Left renal cortex interstitium (tissue), 4 donors: ENCODE results near the gene F12. TPM values are rescaled to one million over a fixed set of nuclear protein-coding genes. Genes with fewer than 3 reads are reported as not detected.
"Not testable (repeated sequence)": the region's sequence is repeated elsewhere in the genome, so short reads cannot be mapped to it uniquely, and the experiment has no call there.

Source experiments
- DNase-seq, 4 donors: peaks; one replicate each; pipeline ENCODE4 v3.0.0-alpha.2; 2013; ENCODE audit warnings: low read depth in 4 of 4, low spot score in 2 of 4, missing footprints in 1 of 4
- polyA plus RNA-seq, 4 donors: library from polyadenylated mRNA; unstranded; fragments of 120-200 nt; gene quantifications; one replicate each; pipeline ENCODE4 v1.2.1, GENCODE V29; 2013; ENCODE audit not compliant: insufficient read length in 4 of 4

Gene F12
- polyA plus RNA-seq, 4 donors, result 4.2 to 19.8 (median 10.8) TPM

DNA sequence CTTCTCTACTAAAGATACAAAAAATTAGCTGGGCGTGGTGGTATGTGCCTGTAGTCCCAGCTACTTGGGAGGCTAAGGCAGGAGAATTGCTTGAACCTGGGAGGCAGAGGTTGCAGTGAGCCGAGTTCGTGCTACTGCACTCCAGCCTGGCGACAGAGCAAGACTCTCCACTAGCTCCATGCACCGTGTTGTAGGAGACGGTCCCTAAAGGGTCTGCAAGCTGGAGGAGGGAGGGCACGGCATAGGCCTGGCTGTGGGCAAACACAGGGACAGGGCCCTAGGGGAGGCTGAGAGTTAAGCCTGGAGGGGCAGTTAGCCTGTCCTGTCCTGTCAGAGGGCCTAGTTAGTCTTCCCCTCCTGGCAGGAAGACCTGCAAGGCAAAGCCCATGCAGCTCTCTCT is 48.6 kb downstream of the F12 start:
- DNase-seq, result not testable (repeated sequence)

DNA sequence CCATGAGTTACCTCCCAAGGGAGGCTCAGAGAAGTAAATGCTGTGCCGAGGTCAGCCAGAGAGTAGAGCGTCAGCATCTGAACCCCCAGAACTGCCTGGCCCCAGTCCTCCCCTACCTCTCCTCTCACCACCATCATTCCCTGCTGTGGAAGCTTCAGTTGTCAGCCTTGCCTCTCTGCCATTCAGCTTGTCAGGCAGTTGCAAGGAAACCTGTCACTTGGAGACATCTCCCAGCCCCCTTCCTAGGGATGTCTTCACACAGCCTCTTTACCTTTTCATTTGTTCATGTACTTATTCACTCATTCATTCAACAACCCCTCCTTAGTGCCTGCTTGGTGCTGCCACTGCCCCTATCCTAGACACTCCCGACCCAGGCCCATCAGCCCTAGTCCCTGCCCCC is 49.5 kb downstream of the F12 start:
- DNase-seq, result no peak

DNA sequence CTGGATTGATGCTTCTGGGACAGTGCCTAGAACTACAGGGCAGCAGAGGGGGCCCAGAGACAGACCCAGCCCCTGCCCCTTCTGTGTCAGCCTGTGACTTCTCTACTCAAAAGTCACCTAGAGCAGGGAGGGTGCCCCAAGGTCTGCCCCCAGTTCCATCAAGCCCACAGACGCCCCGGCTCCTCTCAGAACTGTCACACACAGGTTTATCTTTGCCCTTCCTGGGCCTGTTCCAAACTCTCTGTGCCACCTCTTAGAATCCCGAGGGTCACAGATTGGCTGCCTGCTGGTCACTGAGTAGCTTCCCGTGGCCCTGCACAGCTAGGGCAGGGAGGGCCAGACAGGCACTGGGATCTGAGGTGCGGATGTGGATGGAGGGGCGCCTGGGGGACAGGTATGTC is 49.9 kb downstream of the F12 start:
- DNase-seq, result no peak

DNA sequence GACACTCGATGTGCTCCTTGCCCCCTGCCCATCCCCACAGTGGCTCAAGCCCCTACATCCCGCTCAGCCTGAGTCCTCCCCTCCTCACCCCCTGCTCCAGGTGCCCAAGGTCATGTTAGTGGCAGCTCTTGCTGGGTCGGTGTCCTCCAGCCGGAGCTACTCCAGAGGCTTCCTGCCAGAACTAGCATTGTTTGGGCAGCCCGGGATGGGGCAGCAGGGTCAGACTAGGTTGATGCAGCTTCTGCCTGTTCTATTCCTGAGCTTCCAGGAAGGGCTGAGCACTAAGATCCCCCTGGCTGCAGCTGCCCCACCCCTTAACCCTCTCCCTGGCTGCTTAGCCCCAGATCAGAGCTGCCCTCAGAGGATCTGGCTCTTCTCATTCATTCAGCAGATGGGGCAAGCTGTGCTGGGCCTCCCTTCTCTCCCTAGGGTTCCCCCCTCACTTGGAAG is 51.0 kb downstream of the F12 start:
- no peak for DNase-seq

DNA sequence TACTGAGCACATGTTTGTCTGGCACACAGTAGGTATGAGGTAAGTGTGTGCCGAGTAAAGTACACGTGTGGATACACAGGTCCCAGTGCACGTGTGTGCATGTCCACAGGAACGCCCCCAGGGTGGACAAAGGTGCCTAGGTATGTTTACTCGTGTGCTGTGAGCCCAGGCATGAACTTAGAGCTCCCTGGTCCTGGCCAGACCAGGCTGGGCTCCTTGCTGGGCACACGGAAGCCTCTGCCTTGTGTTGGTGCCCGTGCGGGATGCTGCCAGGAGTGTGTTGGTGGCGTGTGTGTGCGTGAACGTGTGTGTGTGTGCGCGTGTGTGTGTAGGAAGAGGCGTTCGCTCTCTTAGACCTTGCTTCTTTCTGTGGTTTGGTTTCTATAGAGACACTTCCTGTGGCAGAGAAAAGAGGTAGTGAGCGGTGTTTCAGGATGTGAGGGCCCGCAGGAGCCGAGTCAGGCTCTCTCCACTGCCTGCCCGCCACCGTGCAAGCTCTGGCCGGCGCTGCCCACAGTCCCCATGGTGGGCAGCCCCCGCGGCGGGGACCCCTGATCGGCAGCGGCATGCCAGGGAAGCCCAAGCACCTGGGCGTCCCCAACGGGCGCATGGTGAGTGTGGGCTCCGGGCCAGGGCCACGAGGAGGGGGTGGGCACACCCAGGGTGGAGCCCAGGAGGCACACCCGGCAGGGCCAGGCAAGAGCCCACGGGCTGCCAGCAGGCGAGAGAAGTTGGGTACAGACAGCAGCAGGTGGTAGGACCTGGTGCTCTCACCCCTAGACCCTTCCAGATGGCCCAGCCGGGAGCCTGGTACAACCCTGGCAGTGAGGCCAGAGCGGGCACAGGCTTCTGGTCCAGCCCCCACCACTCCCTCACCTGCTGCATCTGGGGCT is 51.7 kb downstream of the F12 start, which contains the start of gene RGS14:
RGS14 (plus strand) TSS at position 466 of the 893 bp plus-strand sequence; CDS start at position 567, 101 bp downstream.
- DNase-seq, result no peak

DNA sequence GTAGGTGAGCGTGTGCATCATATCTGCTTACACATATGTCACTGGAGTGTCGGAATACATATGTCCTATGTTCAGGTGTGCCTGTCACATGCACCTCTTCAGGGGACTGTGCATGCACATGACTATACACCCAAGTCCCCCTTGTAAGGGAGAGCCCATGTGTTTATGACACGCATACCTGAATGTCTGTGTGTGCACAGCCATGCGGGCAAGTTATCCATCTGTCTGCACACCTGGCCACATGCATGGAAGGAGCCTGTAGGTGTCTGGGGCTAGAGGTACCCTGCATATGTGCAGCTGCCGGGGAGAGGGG is 52.3 kb downstream of the F12 start:
- DNase-seq, result no peak

DNA sequence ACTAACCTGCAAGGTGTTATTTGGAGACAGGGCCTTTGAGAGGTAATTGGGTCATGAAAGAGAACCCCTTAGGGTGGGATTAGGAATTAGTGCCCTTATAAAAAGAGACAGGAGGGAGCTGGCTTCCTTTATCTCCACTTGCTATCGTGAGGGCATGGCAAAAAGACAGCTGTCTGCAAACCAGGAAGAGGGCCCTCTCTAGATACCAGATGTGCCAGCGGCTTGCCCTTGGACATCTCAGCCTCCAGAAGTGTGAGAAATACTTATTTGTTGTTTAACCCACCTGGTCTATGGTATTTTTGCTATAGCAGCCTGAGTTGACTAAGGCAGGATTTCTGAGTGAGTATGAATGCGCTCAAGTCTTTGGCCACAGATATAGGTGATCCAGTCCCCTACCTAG is 52.6 kb downstream of the F12 start:
- DNase-seq, result no peak

DNA sequence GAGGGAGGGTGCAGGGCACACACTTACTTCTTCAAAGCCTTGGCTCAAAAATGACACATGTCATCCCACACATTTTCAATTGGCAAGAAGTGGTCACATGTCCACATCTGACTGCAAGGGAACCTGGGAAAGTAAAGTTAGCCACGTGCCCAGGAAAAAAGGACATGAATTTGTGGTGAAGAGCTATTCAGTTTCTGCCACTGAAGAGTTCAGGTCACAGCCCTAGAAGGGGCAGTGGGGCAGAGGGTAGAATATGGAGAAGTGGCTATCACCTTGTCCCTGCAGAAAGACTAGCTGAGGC is 53.5 kb downstream of the F12 start:
- DNase-seq, result no peak

DNA sequence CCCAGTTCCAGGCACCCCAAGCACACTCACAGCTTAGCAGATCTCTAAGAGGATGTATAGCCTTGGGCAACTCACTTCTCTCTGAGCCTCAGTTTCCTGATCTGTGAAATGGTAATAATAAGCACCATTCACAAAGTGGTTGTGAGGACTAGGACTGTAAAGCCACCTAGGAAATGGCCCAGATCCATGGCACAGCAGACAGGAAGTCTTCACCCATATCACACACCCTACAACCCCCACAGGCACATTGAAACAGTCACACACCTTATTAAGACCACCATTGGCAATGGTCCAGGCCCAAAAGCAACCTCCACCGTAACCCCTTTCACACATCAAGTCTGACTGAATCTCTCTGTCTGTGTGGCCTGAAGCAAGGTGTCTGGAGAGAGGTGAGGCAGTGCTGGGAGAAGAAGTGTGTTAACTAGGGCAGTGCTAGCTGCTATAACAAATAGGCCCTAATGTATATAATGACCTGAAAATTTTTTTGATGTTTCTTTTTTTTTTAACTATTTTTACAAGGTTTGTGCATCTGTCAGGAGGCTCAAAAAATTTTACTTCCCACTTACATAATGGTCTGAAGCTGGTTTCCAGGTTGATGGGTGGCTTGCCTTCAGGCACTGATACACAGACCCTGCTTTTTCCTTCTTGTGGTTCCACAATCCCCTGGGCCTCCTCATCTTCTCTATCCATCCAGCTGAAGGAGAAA is 54.0 kb downstream of the F12 start:
- no peak for DNase-seq

DNA sequence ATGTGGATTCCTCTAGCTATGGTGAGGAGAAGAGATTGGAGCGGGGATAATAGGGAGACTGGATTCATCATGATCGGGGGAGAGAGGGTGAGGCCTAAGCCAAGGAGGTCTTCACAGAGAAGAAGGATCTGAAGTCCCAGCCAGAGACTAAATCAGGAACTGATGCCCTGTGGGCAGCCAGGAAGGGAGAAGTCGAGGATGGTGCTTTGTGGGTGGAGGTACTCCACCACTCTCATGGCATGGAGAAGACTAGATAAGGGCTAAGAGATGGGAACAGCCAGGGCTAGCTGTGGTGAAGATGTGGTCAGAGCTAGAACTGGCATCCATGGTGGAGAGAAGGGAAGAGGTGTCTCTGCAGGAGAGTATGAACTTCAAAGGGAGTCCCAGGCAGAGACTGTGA is 54.7 kb downstream of the F12 start:
- no peak for DNase-seq

DNA sequence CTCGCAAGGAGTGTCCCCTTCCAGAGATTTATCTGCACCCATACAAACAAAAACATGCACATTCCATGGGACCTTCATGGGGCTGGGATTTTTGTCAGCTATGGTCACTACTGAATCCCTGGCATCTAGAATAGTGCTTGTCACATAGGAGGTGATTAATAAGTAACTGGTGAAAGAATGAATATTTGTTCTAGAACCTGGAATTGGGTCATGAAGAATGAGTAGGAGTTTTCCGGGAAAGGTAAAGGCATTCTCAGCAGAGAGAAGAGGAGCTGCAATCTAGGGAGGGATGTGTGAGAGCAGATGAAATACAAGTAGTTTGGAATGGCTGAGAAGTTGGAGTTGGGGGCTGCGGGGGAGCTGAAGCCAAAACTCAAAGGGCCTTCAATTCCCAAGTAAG is 55.1 kb downstream of the F12 start:
- no peak for DNase-seq

DNA sequence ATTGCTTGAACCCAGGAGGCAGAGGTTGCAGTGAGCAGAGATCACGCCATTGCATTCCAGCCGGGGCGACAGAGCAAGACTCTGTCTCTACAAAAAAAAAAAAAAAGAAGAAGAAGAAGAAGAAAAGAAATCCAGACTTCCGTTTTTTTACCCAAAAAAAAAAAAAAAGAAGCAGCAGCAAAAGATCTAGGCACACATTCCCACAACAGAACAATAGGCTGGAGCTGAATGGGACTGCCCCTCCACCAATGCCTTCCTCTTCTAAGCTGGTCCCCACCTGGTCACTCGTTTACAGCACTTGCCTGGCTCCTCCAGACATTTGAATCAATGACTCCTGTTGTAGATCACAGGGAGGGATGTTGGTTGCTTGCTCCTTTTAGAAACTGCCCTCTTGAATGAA is 56.3 kb downstream of the F12 start:
- DNase-seq, result no peak

Other genes starting within 250 kb of the F12 start
- gene RAB24, start 105.8 kb downstream of the F12 start, polyA plus RNA-seq, result 10 to 100 TPM; 27.6 to 42.0 (median 32.8) TPM
- gene PRELID1, start 105.8 kb downstream of the F12 start, polyA plus RNA-seq, result 100 to 1,000 TPM; 115 to 154 (median 134) TPM
- gene MXD3, start 97.7 kb downstream of the F12 start, polyA plus RNA-seq, result 10 to 100 TPM in 3 of 4 donors, 1 to 10 TPM in 1; 9.7 to 30.3 (median 26.1) TPM
- 100 to 1,000 TPM; 123 to 145 (median 134) TPM for gene LMAN2, start 57.9 kb downstream of the F12 start, polyA plus RNA-seq
- gene RGS14, start 51.6 kb downstream of the F12 start, polyA plus RNA-seq, result 10 to 100 TPM in 3 of 4 donors, 1 to 10 TPM in 1; 9.5 to 24.9 (median 16.9) TPM
- gene SLC34A1, start 25.1 kb downstream of the F12 start, polyA plus RNA-seq, result 100 to 1,000 TPM; 115 to 254 (median 179) TPM
- 1 to 10 TPM in 2 of 4 donors, under 1 TPM in 2; 0.69 to 6.8 (median 2.5) TPM for gene PFN3, start 8.9 kb downstream of the F12 start, polyA plus RNA-seq
- gene GRK6, start 17.1 kb upstream of the F12 start, polyA plus RNA-seq, result 10 to 100 TPM; 24.8 to 34.1 (median 29.4) TPM
- 1 to 10 TPM; 1.1 to 2.8 (median 2.3) TPM for gene PRR7, start 37.2 kb upstream of the F12 start, polyA plus RNA-seq
- gene DBN1, start 64.1 kb upstream of the F12 start, polyA plus RNA-seq, result 100 to 1,000 TPM; 166 to 235 (median 214) TPM
- gene PDLIM7, start 88.0 kb upstream of the F12 start, polyA plus RNA-seq, result 100 to 1,000 TPM in 2 of 4 donors, 10 to 100 TPM in 2; 68.1 to 166 (median 130) TPM
- 1 to 10 TPM; 3.6 to 8.7 (median 5.2) TPM for gene DOK3, start 100.3 kb upstream of the F12 start, polyA plus RNA-seq
- gene DDX41, start 107.4 kb upstream of the F12 start, polyA plus RNA-seq, result 100 to 1,000 TPM in 2 of 4 donors, 10 to 100 TPM in 2; 97.3 to 107 (median 102) TPM
- gene FAM193B, start 145.0 kb upstream of the F12 start, polyA plus RNA-seq, result 100 to 1,000 TPM in 2 of 4 donors, 10 to 100 TPM in 2; 51.0 to 145 (median 87.2) TPM
- gene TMED9, start 182.6 kb upstream of the F12 start, polyA plus RNA-seq, result 100 to 1,000 TPM; 150 to 185 (median 155) TPM
- gene B4GALT7, start 190.6 kb upstream of the F12 start, polyA plus RNA-seq, result 10 to 100 TPM; 20.0 to 34.1 (median 28.3) TPM